HEK293T (cell line): ENCODE data around the gene PPOX.

Experiments used
- ARNT ChIP-seq: fragments of 450-650 bp; IDR thresholded peaks from 2 replicates; pipeline ENCODE4 v1.6.1; 2017; ENCODE audit warnings: mild to moderate bottlenecking
- BHLHE40 ChIP-seq: fragments of 450-650 bp; IDR thresholded peaks from 2 replicates; pipeline ENCODE4 v1.6.1; 2016; ENCODE audit warnings: mild to moderate bottlenecking, moderate library complexity, borderline replicate concordance
- ELF4 ChIP-seq: fragments of 450-650 bp; IDR thresholded peaks from 2 replicates; pipeline ENCODE4 v1.6.1; 2017; ENCODE audit warnings: antibody characterized with exemption
- FOXA1 ChIP-seq: fragments of 450-650 bp; IDR thresholded peaks from 2 replicates; pipeline ENCODE4 v1.6.1; 2016; ENCODE audit warnings: mild to moderate bottlenecking
- FOXM1 ChIP-seq: fragments of 450-650 bp; IDR thresholded peaks from 2 replicates; pipeline ENCODE4 v1.6.1; 2017; ENCODE audit warnings: mild to moderate bottlenecking, borderline replicate concordance
- HDGF ChIP-seq: fragments of 450-650 bp; IDR thresholded peaks from 2 replicates; pipeline ENCODE4 v1.6.1; 2017; ENCODE audit warnings: antibody characterized with exemption, borderline replicate concordance
- LEF1 ChIP-seq: fragments of 450-650 bp; IDR thresholded peaks from 2 replicates; pipeline ENCODE4 v1.6.1; 2017; ENCODE audit warnings: mild to moderate bottlenecking, borderline replicate concordance
- NFRKB ChIP-seq: fragments of 450-650 bp; IDR thresholded peaks from 2 replicates; pipeline ENCODE4 v1.6.1; 2016; ENCODE audit warnings: mild to moderate bottlenecking, moderate library complexity
- PKNOX1 ChIP-seq: fragments of 450-650 bp; IDR thresholded peaks from 2 replicates; pipeline ENCODE4 v1.6.1; 2016
- SP1 ChIP-seq: fragments of 450-650 bp; IDR thresholded peaks from 2 replicates; pipeline ENCODE4 v1.6.1; 2017
- SUZ12 ChIP-seq: fragments of 450-650 bp; IDR thresholded peaks from 2 replicates; pipeline ENCODE4 v1.6.1; 2016; ENCODE audit warnings: mild to moderate bottlenecking
- ZNF384 ChIP-seq: fragments of 450-650 bp; IDR thresholded peaks from 2 replicates; pipeline ENCODE4 v1.6.1; 2016

- no peak for TF ChIP-seq SUZ12
- no peak for TF ChIP-seq HDGF
- TF ChIP-seq SP1, result no peak
- no peak for TF ChIP-seq FOXM1
- no peak for TF ChIP-seq PKNOX1
- TF ChIP-seq ARNT, result no peak
- no peak for TF ChIP-seq FOXA1
- TF ChIP-seq ELF4, result no peak
- no peak for TF ChIP-seq NFRKB
- no peak for TF ChIP-seq LEF1
- no peak for TF ChIP-seq BHLHE40
- no peak for TF ChIP-seq ZNF384
Observed at GRCh38 chr1:161145832-161146231, 20.4 kb upstream of the PPOX start.
